Loucy (cell line): ENCODE measurements around the gene WBP11.

Experiments used
- EZH2phosphoT487 ChIP-seq: fragments of 200-600 bp; IDR thresholded peaks from 2 replicates; pipeline ENCODE4 v1.6.1; 2018; ENCODE audit warnings: antibody characterized with exemption, mild to moderate bottlenecking, moderate library complexity, borderline replicate concordance
- TF ChIP-seq, protein P1 (sequence below): fragments of 200-600 bp; sonication (generic); conservative IDR thresholded peaks from 2 replicates; pipeline ENCODE4 v1.5.1; 2014; ENCODE audit warnings: mild to moderate bottlenecking, antibody characterized with exemption, low read length

DNA sequence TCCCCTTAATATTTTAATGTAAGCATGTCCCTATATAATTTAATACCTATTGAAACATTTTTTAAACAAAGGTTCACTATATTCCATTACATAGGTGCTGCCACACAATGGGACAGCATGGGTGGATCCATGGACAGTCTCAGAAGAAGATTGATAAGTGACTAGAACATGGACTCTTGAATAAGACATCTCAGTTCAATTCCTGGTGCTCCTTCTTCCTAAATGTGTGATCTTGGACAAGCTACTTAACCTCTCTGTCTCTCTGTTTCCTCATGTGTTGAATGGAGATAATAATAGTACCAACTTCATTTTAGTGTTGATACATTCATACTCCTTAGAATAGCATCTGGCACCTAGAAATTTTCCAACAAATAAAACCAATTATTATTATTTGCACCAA is 41.1 kb upstream of the WBP11 start:
- TF ChIP-seq, protein P1, sequence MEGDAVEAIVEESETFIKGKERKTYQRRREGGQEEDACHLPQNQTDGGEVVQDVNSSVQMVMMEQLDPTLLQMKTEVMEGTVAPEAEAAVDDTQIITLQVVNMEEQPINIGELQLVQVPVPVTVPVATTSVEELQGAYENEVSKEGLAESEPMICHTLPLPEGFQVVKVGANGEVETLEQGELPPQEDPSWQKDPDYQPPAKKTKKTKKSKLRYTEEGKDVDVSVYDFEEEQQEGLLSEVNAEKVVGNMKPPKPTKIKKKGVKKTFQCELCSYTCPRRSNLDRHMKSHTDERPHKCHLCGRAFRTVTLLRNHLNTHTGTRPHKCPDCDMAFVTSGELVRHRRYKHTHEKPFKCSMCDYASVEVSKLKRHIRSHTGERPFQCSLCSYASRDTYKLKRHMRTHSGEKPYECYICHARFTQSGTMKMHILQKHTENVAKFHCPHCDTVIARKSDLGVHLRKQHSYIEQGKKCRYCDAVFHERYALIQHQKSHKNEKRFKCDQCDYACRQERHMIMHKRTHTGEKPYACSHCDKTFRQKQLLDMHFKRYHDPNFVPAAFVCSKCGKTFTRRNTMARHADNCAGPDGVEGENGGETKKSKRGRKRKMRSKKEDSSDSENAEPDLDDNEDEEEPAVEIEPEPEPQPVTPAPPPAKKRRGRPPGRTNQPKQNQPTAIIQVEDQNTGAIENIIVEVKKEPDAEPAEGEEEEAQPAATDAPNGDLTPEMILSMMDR = no peak
- TF ChIP-seq EZH2phosphoT487 = no peak
